Adrenal gland (tissue), 5 donors: ENCODE results near the gene MYO9B.

Source experiments
- POLR2A ChIP-seq, 2 donors: fragments of 450-650 bp; IDR thresholded peaks; one replicate each; pipeline ENCODE4 v1.6.1; 2017; ENCODE audit warnings: antibody characterized with exemption in 2 of 2, mild to moderate bottlenecking in 2 of 2, moderate library complexity in 1 of 2
- TF ChIP-seq, protein P1 (sequence below), 6 experiments: fragments of 450-650 bp in 4 of 6; fragments of 200-600 bp in 2 of 6; sonication (generic) in 1 of 6; IDR thresholded peaks; 1 replicate in 5 of 6; 2 replicates in 1 of 6; pipeline versions ENCODE4 v1.5.1 to v1.8.0; 2016 to 2021; ENCODE audit warnings: antibody characterized with exemption in 6 of 6, mild to moderate bottlenecking in 2 of 6, moderate library complexity in 1 of 6
- donor health status: DM: no; HTN: no; CAD: no.

DNA sequence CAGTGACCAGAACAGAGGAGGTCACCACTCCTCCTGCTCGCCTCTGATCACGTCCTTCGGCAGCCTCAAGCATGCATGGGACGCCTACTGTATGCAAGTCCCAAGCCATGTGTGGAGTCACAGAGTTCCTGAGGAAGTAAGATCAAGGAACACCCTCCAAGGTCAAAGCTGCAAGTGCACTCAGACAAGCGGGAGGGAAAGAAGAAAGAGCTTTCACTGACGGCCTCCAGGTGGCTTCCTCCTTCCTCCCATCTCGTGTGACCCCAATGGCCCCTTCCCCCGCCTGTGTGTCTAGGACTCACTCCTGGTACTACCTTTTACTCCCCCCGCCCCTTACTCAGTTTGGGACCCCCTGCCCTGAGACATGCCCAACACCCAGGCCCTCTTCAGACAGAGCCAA lies 6.4 kb upstream of the MYO9B start:
- no peak for TF ChIP-seq POLR2A (IDR thresholded peaks at IDR 0.05)
- TF ChIP-seq, protein P1, sequence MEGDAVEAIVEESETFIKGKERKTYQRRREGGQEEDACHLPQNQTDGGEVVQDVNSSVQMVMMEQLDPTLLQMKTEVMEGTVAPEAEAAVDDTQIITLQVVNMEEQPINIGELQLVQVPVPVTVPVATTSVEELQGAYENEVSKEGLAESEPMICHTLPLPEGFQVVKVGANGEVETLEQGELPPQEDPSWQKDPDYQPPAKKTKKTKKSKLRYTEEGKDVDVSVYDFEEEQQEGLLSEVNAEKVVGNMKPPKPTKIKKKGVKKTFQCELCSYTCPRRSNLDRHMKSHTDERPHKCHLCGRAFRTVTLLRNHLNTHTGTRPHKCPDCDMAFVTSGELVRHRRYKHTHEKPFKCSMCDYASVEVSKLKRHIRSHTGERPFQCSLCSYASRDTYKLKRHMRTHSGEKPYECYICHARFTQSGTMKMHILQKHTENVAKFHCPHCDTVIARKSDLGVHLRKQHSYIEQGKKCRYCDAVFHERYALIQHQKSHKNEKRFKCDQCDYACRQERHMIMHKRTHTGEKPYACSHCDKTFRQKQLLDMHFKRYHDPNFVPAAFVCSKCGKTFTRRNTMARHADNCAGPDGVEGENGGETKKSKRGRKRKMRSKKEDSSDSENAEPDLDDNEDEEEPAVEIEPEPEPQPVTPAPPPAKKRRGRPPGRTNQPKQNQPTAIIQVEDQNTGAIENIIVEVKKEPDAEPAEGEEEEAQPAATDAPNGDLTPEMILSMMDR (IDR thresholded peaks at IDR 0.05): no peak
